ENCODE measurements around the gene ACAT2. TPM values are rescaled to one million over a fixed set of nuclear protein-coding genes. Genes with fewer than 3 reads are reported as not detected.

Gene ACAT2
- total RNA-seq, 1 experiment from 2014 or later = 156 TPM

GRCh38 chr6:159715166-159715565 lies 46.7 kb upstream of the ACAT2 start:
- no peak overlapping the region for H2BK12ac ChIP-seq (ENCODE audit: insufficient read length, low read depth, low read length)
- no peak overlapping the region for H2AK5ac ChIP-seq (ENCODE audit: insufficient read length, low read length)
- no peak overlapping the region for H3K23ac ChIP-seq (ENCODE audit: insufficient read length, low read depth, low read length)
- no peaks in the 10 kb centered on the region for H3K27me3 Mint-ChIP-seq (ENCODE audit: low read depth)
- H3K14ac ChIP-seq (ENCODE audit: insufficient read depth, low read length) = no peak overlapping the region
- no peaks in the 10 kb centered on the region for H3K23me2 ChIP-seq (ENCODE audit: insufficient read length, low read depth, low read length, poor library complexity, severe bottlenecking)
- H3T11ph ChIP-seq (ENCODE audit: low read length) = no peak overlapping the region
- H3K27ac ChIP-seq (ENCODE audit: insufficient read length, low read depth, low read length) = no peak overlapping the region
- H3K18ac ChIP-seq (ENCODE audit: insufficient read length, low read depth, low read length) = no peak overlapping the region
- no peak overlapping the region for H3K4ac ChIP-seq (ENCODE audit: low read depth, low read length)
- H2BK5ac ChIP-seq (ENCODE audit: insufficient read length, low read length) = no peak overlapping the region
- no peak for DNase-seq
- no peaks in the 10 kb centered on the region; the same call in 1 of the 2 replicates for H3K79me2 ChIP-seq (ENCODE audit: insufficient read depth, low read length)
- peaks cover 0 to 5% of the 10 kb centered on the region in 2 experiments; a peak in 1 of 4 replicates for H3K4me1 Mint-ChIP-seq
- no peak overlapping the region for H3K56ac ChIP-seq (ENCODE audit: insufficient read length, low read depth, low read length)
- H3K4me3 Mint-ChIP-seq = no peak overlapping the region
- no peak overlapping the region; a peak in 1 of 7 replicates for H3K27ac Mint-ChIP-seq
- H2AFZ ChIP-seq (ENCODE audit: low read length) = no peak overlapping the region
- no peak overlapping the region for H2BK120ac ChIP-seq (ENCODE audit: low read depth, low read length, poor library complexity, severe bottlenecking)
- no peak overlapping the region for H4K5ac ChIP-seq (ENCODE audit: insufficient read length, low read depth, low read length)
- H4K20me1 ChIP-seq (ENCODE audit: control insufficient read depth, insufficient read depth, insufficient read length) = no peaks in the 10 kb centered on the region
- no peaks in the 10 kb centered on the region for H3K27me3 ChIP-seq (ENCODE audit: insufficient read depth, low read length)
- H2BK15ac ChIP-seq (ENCODE audit: low read depth, low read length) = no peak overlapping the region
- no peak overlapping the region for H4K91ac ChIP-seq (ENCODE audit: insufficient read length, low read depth, low read length)
- H3K4me2 ChIP-seq (ENCODE audit: insufficient read depth, insufficient read length, low read length) = no peak overlapping the region
- H3K36me3 Mint-ChIP-seq (ENCODE audit: insufficient read depth in 1 of 3, low read depth in 3 of 3) = no peaks in the 10 kb centered on the region
- H3K9me3 ChIP-seq (ENCODE audit: control insufficient read depth, low read depth, low read length) = no peaks in the 10 kb centered on the region
- H3K79me1 ChIP-seq (ENCODE audit: insufficient read depth, low read depth, low read length, poor library complexity, severe bottlenecking) = no peaks in the 10 kb centered on the region
- H4K8ac ChIP-seq (replicated peaks; ENCODE audit: insufficient read length, low read depth, low read length) = no peak overlapping the region
- no peaks in the 10 kb centered on the region for H3K9me3 Mint-ChIP-seq
- TF ChIP-seq CTCF (conservative IDR thresholded peaks at IDR 0.05) = no peak
- no peak overlapping the region for H2BK20ac ChIP-seq (ENCODE audit: low read depth, low read length, poor library complexity, severe bottlenecking)
- no peak overlapping the region for H3K9ac ChIP-seq (ENCODE audit: extremely low read depth, insufficient read length, low read length)
- WGBS (ENCODE audit: extremely low coverage, insufficient read length, low lambda C conversion rate) = no CpG with 5 or more reads among the region's 3 CpGs
- H3K4me1 ChIP-seq (ENCODE audit: insufficient read depth, low read length) = no peaks in the 10 kb centered on the region

Data from H9 (cell line).